Neural progenitor cell (in vitro differentiated cells): ENCODE results near the gene SEPTIN11.

Experiments
- CTCF ChIP-seq: fragments of 200-600 bp; sonication (generic); IDR thresholded peaks from 2 replicates; pipeline ENCODE4 v1.5.1; 2017; ENCODE audit warnings: antibody characterized with exemption, mild to moderate bottlenecking
- EZH2 ChIP-seq: fragments of 200-600 bp; sonication (generic); IDR thresholded peaks from 2 replicates; pipeline ENCODE4 v1.6.1; 2017; ENCODE audit warnings: antibody characterized with exemption, mild to moderate bottlenecking, moderate library complexity
- EZH2phosphoT487 ChIP-seq: fragments of 200-600 bp; sonication (generic); IDR thresholded peaks from 2 replicates; pipeline ENCODE4 v1.6.1; 2017; ENCODE audit warnings: antibody characterized with exemption

- no peak for TF ChIP-seq CTCF
- no peak for TF ChIP-seq EZH2phosphoT487
- TF ChIP-seq EZH2, result no peak
These were observed 41.7 kb downstream of the SEPTIN11 start for GRCh38 chr4:76991161-76991660.
